Measurements from ENCODE around the gene RIMS3.
"Not testable (repeated sequence)": the region's sequence is repeated elsewhere in the genome, so short reads cannot be mapped to it uniquely, and the experiment has no call there.

Gene RIMS3

GRCh38 chr1:40629546-40629945 is 35.9 kb downstream of the RIMS3 start:
- FAIRE-seq = not testable (repeated sequence)

DNA sequence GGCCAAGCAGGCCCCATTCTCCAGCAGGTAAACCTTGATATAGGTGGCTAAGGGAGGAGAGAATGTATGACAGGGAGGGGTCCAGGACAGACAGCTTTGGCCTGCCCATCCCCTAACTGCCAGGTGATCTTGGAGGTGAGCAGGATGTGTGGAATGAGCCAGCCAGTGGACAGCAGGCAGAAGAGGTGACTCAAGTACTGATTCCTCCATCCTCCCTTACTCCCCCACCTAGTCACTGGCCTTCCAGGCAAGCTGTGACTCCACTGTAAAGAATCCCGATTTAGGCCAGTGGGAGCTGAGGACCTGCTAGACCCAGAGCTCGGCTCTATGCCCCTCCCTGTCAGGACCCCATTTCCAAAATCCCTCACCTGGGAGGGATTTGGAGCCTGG is 36.6 kb downstream of the RIMS3 start:
- no peak for FAIRE-seq

DNA sequence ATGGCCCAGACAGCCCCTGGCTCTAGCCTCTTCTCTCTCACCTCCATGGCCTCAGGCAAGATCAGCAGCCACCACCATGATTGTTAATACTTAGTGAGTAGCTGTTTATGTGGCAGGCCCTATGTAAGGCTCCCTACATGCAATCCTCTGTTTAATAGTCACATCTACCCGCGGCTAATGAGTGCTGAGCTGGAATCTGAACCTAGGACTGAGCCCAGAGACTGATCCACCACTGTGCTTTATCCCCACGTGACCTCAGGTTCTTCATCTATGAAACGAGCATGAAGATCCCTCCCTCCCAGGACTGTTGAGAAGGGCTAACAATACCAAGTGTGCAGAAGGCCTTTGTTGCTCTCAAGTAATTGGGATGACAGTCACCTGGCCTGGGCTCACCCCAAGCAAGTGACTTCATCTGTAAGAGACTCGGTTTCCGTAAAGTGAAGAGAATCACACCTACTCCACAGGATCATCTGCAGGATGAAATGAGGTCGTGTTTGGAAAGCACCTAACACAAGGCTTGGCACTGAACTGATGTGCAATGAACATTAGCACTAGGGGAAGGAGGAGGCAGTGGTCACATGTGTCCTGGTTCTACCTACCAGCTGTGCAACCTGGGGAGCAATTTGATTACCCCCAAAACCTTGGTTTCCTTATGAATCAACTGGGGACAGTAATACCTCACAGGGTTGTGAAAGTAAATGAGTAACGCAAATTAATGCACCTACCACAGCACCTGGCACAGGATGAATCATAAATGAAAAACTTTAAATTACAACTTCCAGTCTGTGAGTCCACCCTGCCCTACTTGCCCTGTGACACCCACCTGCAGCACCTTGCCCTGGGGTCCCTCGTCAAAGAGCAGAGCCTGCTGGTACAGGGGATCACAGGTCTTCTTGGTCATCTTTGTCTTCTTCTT is 37.2 kb downstream of the RIMS3 start:
- no peak for FAIRE-seq

GRCh38 chr1:40626383-40626770 is 39.1 kb downstream of the RIMS3 start:
- no peak for FAIRE-seq

GRCh38 chr1:40625476-40626382 is 39.8 kb downstream of the RIMS3 start:
- no peak for FAIRE-seq

- FAIRE-seq = no peak
Measured at GRCh38 chr1:40625076-40625475, 40.4 kb downstream of the RIMS3 start.

GRCh38 chr1:40622936-40623629 is 42.4 kb downstream of the RIMS3 start:
- no peak for FAIRE-seq

- FAIRE-seq = no peak
Measured at GRCh38 chr1:40621821-40622450, 43.5 kb downstream of the RIMS3 start.

DNA sequence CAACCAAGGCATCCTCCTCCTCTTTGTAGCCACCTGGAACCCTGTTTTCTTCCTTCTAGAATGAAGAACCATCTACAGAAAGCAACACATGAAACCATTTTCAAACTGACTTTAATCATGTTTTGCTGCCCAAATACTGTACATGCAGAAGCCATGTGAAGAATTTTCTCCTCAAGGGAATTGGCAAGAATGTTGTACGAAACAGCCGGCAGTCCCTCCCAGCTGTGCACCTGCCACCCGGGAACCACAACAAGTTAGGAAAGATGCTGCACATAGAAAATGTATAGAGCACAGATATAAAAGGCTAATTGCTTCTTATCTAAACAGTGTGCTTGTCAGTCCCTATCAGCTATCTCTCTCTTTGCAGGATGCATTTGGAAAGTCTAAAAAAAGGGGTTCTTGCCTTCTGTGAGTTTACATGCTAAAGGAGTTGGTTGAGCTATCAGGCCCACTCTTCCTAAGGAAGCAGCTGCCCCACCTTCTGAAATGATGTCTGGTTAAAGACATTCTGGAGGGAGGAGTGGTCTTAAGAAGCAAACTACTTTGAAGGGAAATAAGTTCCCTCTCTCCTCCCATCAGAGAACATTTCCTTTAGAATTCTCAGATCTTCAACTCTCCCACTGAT is 44.8 kb downstream of the RIMS3 start:
- FAIRE-seq = no peak

DNA sequence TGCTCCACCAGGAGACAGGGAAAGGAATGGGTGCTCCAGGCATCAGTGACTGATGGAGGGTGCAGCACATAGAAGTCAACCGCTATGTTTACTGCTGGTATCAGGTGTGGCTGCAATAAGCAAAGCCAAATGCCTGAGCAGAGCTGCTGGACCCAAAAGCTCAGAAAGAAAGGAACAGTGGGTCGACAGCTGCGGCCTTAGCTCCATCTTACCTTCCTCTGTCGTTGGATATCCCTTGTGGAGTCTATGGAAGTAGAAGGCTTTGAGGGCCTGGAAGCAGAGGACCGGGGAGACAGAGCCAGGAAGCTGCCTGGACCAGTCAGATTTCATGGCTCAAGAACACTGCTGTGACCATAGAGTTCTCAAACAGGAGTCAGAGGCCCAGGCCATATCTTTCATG is 45.3 kb downstream of the RIMS3 start:
- no peak for FAIRE-seq

GRCh38 chr1:40618108-40618507 is 47.4 kb downstream of the RIMS3 start:
- no peak for FAIRE-seq

- peak; percentile 66 for FAIRE-seq
Measured at GRCh38 chr1:40612345-40612831, 53.1 kb downstream of the RIMS3 start.

DNA sequence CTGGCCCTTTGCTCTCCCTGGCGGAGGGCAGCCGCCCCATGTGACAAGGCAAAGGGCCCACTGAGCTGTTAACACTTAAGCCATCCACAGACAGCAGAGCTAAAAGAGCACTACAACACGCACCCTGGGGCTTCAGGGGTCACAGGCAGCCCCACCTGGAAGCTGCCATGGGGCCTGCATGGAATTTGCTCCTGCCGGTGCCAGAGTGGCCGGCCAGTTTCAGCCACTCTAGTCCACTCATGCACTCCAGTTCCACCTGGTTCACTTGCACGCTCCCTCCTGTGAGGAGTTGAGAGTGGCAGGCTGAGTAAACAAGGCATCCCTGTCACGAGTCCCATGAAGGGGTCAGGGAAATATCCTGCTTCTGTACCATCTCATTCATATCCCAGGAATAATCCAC is 55.3 kb downstream of the RIMS3 start:
- no peak for FAIRE-seq

GRCh38 chr1:40607921-40608320 is 57.6 kb downstream of the RIMS3 start:
- FAIRE-seq = no peak

DNA sequence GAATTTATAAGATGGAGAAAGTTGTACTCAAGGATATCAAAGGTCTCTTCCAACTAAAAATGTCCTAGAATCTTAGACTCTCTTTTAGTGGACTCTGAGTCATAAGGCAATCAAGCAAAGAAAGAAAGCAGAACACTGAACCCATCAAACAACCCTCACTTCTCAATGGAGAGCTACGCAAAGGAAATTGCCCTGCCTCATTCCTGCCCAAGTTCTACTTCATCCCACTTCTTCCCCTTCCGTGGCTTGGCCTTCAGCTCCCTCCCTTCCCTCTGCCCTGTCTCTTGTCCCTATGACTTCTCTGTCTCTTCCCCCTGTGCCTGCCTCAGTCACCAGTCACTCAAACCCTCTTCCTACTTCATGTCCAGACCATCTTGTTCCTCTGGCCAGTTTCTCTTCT is 58.5 kb downstream of the RIMS3 start:
- no peak for FAIRE-seq

DNA sequence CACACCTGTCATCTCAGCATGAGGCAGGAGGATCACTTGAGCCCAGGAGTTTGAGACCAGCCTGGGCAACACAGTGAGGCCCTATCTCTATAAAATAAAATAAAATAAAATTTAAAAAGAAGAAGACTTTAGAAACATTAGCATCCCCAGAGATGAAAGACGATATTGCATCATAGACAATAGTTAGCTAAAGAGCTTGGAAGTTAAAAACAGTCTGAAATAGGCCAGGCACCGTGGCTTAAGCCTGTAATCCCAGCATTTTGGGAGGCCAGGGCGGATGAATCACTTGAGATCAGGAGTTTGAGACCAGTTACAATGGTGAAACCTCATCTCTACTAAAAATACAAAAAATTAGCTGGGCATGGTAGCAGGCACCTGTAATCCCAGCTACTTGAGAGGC is 59.3 kb downstream of the RIMS3 start:
- FAIRE-seq = no peak

- FAIRE-seq = no peak
Measured at GRCh38 chr1:40599926-40600325, 65.6 kb downstream of the RIMS3 start.

GRCh38 chr1:40595623-40596022 is 69.9 kb downstream of the RIMS3 start:
- FAIRE-seq = no peak

GRCh38 chr1:40594187-40594531 is 71.3 kb downstream of the RIMS3 start:
- FAIRE-seq = no peak

DNA sequence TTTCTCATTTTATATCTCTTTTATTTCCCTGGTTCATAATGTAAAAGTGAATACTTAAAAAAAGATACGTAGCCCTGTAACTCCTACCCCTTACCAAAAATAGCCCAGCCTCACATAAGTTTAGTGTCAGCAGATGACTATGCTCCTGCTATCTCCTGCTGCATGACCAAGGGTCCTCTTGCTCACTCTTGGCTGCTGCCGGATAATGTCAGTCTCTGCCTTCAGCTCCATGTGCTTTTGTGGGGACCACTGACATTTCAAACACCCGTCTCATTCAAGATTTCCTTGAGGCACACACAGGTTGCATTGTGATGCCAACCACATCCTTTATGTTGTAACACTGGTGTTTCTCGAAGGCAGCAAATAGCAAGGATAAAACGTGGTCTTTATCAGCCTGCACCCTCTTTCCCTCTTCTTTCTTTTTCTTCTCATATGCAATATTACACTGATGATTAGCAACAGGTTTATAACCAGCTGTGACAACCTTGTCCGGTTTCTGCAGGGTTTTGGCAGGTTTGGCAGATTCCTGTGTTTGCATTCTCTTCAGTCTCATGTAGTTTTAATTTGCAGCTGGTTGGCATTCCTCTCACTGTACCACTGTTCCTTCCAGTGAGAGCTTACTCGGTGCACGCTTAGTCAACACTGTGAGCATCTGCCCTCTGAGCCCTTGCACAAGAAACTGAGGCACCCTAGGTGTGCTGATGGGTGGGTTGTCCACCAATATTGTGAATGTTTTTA is 71.9 kb downstream of the RIMS3 start:
- FAIRE-seq = no peak

DNA sequence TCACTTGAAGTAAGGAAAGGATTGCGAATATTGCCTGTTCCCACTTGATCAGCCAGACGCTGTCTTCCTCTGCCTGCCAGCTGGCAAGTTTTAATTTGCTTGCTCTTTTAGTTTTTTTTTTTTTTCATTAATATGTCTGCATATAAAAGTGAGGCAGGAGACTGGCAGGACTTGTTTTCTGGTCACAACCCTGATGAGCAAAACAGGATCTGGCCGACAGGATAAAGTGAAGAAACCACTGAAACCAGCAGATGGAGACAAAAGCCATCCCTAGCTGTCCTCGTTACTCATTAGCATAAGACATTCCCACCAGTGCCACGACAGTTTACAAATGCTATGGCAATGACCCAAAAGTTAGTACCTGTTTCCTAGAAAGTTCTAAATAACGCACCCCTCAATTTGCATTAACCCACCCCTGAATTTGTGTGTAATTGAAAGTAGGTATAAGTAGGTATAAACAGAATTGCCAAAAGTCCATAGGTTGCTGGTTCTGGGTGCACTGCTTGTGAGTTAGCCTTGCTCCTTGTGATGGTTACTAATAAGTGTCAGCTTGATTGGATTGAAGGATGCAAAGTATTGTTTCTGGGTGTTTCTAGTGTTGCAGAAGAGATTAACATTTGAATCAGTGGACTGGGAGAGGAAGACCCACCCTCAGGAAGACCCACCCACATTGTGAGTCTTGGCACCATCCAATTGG is 73.2 kb downstream of the RIMS3 start:
- no peak for FAIRE-seq

All from TTC549 (cell line).